ENCODE data around the gene PCDHA5.
"Not testable (repeated sequence)": the region's sequence is repeated elsewhere in the genome, so short reads cannot be mapped to it uniquely, and the experiment has no call there.

PCDHA5 gene

GRCh38 chr5:140840978-140841962 is 19.9 kb downstream of the PCDHA5 start, which contains the start of gene PCDHA8:
PCDHA8 (plus strand) TSS chr5:140841187; CDS start chr5:140841322, 135 bp downstream.
- Mint-ChIP-seq H3K36me3 (ENCODE audit: low read depth) (peaks cover 4% of the 10 kb centered on the region), H3K27me3 (peaks cover 34% of the 10 kb centered on the region), H3K9me3 (peaks cover 15% of the 10 kb centered on the region), H3K4me1 (ENCODE audit: low read depth) (no peaks in the 10 kb centered on the region), H3K4me3 (no peak within 1 kb of the TSS), H3K27ac (no peak within 1 kb of the TSS)

- H3K27me3 Mint-ChIP-seq = peaks cover 38% of the 10 kb centered on the region
- no peaks in the 10 kb centered on the region for H3K4me1 Mint-ChIP-seq (ENCODE audit: low read depth)
- H3K9me3 Mint-ChIP-seq = peaks cover 22% of the 10 kb centered on the region
- H3K36me3 Mint-ChIP-seq (ENCODE audit: low read depth) = peaks cover 4% of the 10 kb centered on the region
- H3K4me3 Mint-ChIP-seq = no peak overlapping the region
- H3K27ac Mint-ChIP-seq = no peak overlapping the region
Measured at GRCh38 chr5:140842798-140843733, 21.7 kb downstream of the PCDHA5 start.

DNA sequence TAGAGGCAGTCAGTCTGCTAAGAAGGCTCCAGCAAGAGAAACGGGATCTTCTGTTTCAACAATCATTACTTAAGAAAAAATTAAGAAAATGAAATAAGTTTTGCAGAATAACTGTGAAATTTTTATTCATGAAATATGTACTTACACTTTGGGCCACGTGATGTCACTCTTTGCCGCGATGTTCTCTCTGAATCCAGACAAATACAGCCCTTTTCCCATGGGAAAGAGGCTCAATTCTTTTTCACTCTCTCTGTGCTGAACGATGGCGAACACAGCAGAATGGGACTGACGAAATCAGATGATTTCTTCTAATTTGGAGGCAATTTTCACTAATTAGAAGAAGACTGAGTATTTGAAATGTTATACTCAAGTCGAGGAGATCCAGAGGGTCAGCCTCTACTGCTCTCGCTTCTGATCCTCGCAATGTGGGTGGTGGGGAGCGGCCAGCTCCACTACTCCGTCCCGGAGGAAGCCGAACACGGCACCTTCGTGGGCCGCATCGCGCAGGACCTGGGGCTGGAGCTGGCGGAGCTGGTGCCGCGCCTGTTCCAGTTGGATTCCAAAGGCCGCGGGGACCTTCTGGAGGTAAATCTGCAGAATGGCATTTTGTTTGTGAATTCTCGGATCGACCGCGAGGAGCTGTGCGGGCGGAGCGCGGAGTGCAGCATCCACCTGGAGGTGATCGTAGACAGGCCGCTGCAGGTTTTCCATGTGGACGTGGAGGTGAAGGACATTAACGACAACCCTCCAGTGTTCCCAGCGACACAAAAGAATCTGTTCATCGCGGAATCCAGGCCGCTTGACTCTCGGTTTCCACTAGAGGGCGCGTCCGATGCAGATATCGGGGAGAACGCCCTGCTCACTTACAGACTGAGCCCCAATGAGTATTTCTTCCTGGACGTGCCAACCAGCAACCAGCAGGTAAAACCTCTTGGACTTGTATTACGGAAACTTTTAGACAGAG is 27.0 kb downstream of the PCDHA5 start, which contains the start of gene PCDHA9:
PCDHA9 (plus strand) TSS at position 244 of the 964 bp plus-strand sequence; CDS start at position 358, 114 bp downstream.
- H3K27ac Mint-ChIP-seq; H3K4me1 Mint-ChIP-seq (ENCODE audit: low read depth); H3K36me3 Mint-ChIP-seq (ENCODE audit: low read depth); H3K9me3 Mint-ChIP-seq; H3K27me3 Mint-ChIP-seq; H3K4me3 Mint-ChIP-seq: not testable (repeated sequence)

DNA sequence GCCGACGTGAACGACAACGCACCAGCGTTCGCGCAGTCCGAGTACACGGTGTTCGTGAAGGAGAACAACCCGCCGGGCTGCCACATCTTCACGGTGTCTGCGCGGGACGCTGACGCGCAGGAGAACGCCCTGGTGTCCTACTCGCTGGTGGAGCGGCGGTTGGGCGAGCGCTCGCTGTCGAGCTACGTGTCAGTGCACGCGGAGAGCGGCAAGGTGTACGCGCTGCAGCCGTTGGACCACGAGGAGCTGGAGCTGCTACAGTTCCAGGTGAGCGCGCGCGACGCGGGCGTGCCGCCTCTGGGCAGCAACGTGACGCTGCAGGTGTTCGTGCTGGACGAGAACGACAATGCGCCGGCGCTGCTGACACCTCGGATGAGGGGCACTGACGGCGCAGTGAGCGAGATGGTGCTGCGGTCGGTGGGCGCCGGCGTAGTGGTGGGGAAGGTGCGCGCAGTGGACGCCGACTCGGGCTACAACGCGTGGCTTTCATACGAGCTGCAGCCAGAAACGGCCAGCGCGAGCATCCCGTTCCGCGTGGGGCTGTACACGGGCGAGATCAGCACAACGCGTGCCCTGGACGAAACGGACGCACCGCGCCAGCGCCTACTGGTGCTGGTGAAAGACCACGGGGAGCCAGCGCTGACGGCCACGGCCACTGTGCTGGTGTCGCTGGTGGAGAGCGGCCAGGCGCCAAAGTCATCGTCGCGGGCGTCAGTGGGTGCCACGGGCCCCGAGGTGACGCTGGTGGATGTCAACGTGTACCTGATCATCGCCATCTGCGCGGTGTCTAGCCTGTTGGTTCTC is 28.6 kb downstream of the PCDHA5 start:
- H3K4me3 Mint-ChIP-seq; H3K4me1 Mint-ChIP-seq (ENCODE audit: low read depth); H3K9me3 Mint-ChIP-seq; H3K27ac Mint-ChIP-seq; H3K36me3 Mint-ChIP-seq (ENCODE audit: low read depth): not testable (repeated sequence)
- H3K27me3 Mint-ChIP-seq = peaks cover 12% of the 10 kb centered on the region

GRCh38 chr5:140855772-140856674 is 34.6 kb downstream of the PCDHA5 start, which contains the start of gene PCDHA10:
PCDHA10 (plus strand) TSS chr5:140855897; CDS start chr5:140856049, 152 bp downstream.
- peaks cover 6% of the 10 kb centered on the region for H3K36me3 Mint-ChIP-seq (ENCODE audit: low read depth)
- H3K27me3 Mint-ChIP-seq = peaks cover 12% of the 10 kb centered on the region
- H3K4me1 Mint-ChIP-seq (ENCODE audit: low read depth) = no peaks in the 10 kb centered on the region
- H3K27ac Mint-ChIP-seq = no peak within 1 kb of the TSS
- no peak within 1 kb of the TSS for H3K4me3 Mint-ChIP-seq
- peaks cover 3% of the 10 kb centered on the region for H3K9me3 Mint-ChIP-seq

- Mint-ChIP-seq H3K9me3 (peaks cover 3% of the 10 kb centered on the region), H3K36me3 (ENCODE audit: low read depth) (peaks cover 6% of the 10 kb centered on the region), H3K27me3 (peaks cover 12% of the 10 kb centered on the region), H3K4me1 (ENCODE audit: low read depth) (no peaks in the 10 kb centered on the region), H3K27ac (no peak overlapping the region), H3K4me3 (no peak overlapping the region)
Measured at GRCh38 chr5:140857177-140857986, 36.0 kb downstream of the PCDHA5 start.

DNA sequence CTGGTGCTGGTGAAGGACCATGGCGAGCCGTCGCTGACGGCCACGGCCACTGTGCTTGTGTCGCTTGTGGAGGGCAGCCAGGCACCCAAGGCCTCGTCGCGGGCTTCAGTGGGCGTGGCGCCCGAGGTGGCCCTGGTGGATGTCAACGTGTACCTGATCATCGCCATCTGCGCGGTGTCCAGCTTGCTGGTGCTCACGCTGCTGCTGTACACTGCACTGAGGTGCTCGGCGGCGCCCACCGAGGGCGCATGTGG is 36.5 kb downstream of the PCDHA5 start:
- no peak overlapping the region for H3K4me3 Mint-ChIP-seq
- peaks cover 6% of the 10 kb centered on the region for H3K36me3 Mint-ChIP-seq (ENCODE audit: low read depth)
- no peak overlapping the region for H3K27ac Mint-ChIP-seq
- peaks cover 12% of the 10 kb centered on the region for H3K27me3 Mint-ChIP-seq
- H3K9me3 Mint-ChIP-seq = peaks cover 3% of the 10 kb centered on the region
- H3K4me1 Mint-ChIP-seq (ENCODE audit: low read depth) = no peaks in the 10 kb centered on the region

DNA sequence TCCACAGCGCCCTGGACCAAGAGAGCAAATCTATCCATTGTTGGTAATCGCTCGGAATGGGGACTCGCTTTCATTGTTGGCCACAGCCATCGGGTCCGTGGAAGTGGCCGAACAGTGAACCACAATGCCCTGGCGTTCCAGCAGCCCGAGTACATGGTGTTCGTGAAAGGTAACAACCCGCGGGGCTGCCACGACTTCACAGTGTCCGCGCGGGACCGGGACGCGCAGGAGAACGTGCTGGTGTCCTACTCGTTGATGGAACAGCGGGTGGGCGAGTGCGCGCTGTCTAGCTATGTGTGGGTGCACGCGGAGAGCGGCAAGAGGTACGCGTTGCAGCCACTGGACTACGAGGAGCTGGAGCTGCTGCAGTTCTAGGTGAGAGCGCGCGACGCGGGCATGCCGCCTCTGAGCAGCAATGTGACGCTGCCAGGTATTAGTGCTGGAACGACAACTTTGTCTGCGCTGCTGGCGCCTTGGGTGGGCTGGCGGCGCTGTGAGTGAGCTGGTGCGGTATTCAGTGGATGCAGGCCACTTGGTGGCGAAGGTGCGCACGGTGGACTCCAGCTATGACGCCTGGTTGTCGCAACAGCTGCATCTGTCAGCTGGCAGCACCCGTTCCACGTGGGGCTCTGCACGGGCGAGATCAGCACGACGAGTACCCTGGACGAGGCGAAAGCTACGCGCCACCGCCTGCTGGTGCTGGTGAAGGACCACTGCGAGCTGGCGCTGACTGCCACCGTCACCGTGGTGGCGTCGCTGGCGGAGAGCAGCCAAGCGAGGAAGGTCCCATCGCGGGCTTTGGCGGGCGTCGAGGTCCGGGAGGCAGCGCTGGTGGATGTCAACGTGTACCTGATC is 41.3 kb downstream of the PCDHA5 start:
- H3K4me3 Mint-ChIP-seq = no peak overlapping the region
- H3K36me3 Mint-ChIP-seq (ENCODE audit: low read depth) = no peaks in the 10 kb centered on the region
- H3K27ac Mint-ChIP-seq = no peak overlapping the region
- peaks cover 8% of the 10 kb centered on the region for H3K9me3 Mint-ChIP-seq
- no peaks in the 10 kb centered on the region for H3K4me1 Mint-ChIP-seq (ENCODE audit: low read depth)
- H3K27me3 Mint-ChIP-seq = peaks cover 10% of the 10 kb centered on the region

DNA sequence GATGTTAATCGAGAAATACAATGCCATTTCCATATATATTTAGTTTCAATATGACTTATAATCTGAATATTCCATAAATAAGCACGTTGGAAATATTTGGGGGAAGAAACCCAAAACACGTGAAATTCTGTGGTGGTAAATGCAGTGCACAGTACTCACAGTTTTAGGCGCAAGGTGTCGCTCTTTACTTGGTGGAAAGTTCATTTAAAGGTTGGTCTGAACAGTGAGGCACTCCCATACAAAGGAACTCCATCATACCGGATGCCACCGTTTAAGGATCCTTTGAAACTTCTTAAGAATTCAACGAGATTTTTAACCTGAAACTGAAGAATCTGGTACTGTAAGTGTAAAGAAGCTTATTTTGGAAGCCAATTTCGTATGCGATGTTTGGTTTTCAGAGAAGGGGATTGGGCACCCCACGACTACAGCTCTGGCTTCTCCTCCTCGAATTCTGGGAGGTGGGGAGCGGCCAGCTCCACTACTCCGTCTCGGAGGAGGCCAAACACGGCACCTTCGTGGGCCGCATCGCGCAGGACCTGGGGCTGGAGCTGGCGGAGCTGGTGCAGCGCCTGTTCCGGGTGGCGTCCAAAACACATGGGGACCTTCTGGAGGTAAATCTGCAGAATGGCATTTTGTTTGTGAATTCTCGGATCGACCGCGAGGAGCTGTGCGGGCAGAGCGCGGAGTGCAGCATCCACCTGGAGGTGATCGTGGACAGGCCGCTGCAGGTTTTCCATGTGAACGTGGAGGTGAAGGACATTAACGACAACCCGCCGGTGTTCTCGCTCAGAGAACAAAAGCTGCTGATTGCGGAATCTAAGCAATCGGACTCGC is 47.5 kb downstream of the PCDHA5 start, which contains the start of gene PCDHA11:
PCDHA11 (plus strand) TSS at position 237 of the 834 bp plus-strand sequence; CDS start at position 384, 147 bp downstream.
- Mint-ChIP-seq H3K36me3 (ENCODE audit: low read depth) (peaks cover 10% of the 10 kb centered on the region), H3K27ac (no peak within 1 kb of the TSS), H3K9me3 (peaks cover 14% of the 10 kb centered on the region), H3K4me3 (no peak within 1 kb of the TSS), H3K27me3 (peaks cover 27% of the 10 kb centered on the region), H3K4me1 (ENCODE audit: low read depth) (no peaks in the 10 kb centered on the region)

DNA sequence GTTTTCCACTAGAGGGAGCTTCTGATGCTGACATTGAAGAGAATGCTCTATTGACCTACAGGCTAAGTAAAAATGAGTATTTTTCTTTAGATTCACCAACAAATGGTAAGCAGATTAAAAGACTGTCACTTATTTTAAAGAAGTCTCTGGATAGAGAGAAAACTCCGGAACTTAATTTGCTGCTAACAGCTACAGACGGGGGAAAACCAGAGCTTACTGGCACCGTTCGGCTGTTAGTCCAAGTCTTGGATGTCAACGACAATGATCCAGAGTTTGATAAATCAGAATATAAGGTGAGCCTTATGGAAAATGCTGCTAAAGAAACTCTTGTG is 48.1 kb downstream of the PCDHA5 start:
- H3K4me3 Mint-ChIP-seq = no peak overlapping the region
- H3K36me3 Mint-ChIP-seq (ENCODE audit: low read depth) = peaks cover 10% of the 10 kb centered on the region
- peaks cover 16% of the 10 kb centered on the region for H3K9me3 Mint-ChIP-seq
- H3K27me3 Mint-ChIP-seq = peaks cover 30% of the 10 kb centered on the region
- H3K4me1 Mint-ChIP-seq (ENCODE audit: low read depth) = no peaks in the 10 kb centered on the region
- H3K27ac Mint-ChIP-seq = no peak overlapping the region
